ENCODE results near the gene CELSR1.
"Not testable (repeated sequence)": the region's sequence is repeated elsewhere in the genome, so short reads cannot be mapped to it uniquely, and the experiment has no call there.

Gene CELSR1

DNA sequence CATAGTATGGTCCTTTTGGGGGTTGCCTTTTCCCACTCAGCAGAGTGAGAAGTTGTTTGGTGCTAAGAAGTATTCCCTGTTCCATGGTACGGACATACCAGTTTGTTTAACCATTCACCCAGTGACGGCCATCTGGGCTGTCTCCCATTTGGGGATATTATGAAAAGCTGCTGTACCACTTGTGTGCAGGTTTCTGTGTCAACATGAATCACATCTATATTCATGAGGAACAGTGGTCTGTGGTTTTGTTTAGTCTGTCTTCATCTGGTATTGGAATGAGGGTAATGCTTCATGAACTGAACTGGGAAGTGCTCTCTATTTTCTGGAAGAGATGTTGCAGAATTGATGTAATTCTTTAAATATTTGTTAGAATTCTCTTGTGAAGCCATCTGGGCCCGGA, 112.4 kb downstream of the CELSR1 start:
- DNase-seq (ENCODE audit: low read depth in 2 of 2) = no peak

DNA sequence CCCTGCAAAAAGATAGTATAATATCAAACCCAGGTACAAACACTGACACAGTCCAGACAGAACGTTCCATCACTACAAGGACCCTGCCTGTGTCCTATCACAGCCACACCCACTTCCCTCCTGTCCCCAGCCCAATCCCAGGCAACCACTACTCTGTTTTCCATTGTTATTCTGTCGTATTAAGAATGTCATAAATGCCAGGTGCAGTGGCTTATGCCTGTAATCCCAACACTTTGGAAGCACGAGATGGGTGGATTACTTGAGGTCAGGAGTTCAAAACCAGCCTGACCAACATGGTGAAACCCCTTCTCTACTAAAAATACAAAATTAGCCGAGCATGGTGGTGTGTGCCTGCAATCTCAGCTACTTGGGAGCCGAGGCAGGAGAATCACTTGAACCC, 112.9 kb downstream of the CELSR1 start:
- DNase-seq (ENCODE audit: low read depth in 2 of 2) = no peak

DNA sequence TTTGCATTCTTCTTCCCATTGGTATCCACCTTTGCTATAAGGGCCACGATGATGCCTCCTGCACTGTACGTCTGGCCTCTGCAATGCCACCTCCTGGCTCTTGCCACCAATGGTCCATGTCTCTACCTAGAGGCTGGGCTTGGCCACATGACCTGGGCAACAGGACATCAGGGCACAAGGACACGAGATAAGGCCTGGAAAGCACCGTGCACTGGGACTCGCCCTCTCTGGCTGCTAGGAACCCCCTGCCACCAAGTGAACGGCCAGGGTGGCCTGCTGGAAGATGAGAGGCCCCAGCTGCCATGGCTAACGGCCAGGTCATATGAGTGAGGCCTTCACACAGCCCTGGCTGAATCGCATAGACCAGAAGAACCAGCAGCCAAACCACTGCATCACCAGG, 114.5 kb downstream of the CELSR1 start:
- DNase-seq (ENCODE audit: low read depth in 2 of 2) = no peak

DNA sequence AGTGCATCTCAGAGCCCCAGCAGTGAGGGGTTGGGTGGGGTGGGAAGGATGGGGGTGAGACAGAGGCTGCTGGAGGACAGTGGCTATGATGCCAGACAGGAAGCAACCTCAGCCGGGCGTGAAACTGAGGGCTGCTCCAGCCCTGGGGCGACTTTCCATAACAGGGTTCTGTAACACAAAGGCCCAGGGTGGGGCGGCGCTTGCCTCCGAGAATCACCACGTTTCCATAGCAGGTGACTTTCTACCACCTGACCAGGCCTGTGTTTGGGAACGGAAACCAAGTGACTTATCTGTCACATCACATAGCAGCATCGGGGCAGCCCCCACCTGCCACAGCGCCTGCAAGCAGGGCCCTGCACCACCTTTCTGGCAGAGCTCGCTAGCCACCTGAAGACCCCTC, 116.2 kb downstream of the CELSR1 start:
- DNase-seq (ENCODE audit: low read depth in 2 of 2) = no peak

DNA sequence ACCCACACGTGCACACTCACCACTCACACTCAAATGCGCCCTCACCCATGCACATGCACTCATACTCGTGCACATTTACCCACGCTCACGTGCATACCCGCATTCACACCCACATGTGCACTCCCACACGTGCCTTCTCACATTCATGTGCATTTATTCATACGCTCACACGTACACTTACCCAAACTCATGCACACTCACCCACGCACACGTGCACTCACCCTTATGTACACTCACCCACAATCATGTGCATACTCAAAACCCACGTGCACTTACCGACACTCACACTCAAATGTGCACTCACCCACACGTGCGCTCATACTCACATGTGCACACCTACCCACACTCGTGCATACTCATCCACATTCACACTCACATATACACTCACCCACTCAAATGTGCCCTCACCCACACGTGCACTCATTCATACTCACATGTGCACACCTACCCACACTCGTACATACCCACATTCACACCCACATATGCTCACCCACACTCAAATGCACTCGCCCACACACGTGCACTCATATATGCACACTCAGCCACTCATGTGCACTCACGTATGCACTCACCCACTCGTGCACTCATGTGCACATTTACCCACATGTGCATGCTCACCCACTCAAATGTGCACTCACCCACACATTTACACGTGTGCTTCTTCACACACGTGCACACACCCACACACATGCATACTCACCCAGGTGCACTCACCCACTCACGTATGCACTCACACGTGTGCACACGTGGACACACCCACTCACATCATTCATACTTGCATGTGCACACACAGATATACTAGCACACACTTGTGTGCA, 117.5 kb downstream of the CELSR1 start:
- DNase-seq (ENCODE audit: low read depth in 2 of 2) = no peak

DNA sequence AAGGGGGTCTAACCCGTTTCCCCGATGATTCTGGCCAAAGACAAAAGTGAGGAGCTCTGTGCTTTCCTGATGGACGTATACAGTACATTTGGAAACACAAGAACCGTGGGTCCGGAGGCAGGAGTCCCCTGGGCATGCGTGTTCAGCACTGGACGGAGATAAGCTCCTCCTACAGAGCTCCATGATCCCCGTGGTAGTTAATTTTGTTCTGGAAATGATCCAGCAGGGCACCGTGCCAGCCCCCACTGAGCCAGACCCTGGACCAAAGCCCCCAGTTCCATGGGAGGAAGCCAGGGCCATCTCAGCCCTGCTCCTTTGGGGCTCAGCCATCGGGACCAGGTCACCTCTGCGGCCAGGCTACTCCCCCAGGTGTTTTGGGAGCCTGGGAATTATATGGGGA, 118.6 kb downstream of the CELSR1 start:
- no peak for DNase-seq (ENCODE audit: low read depth in 2 of 2)

DNA sequence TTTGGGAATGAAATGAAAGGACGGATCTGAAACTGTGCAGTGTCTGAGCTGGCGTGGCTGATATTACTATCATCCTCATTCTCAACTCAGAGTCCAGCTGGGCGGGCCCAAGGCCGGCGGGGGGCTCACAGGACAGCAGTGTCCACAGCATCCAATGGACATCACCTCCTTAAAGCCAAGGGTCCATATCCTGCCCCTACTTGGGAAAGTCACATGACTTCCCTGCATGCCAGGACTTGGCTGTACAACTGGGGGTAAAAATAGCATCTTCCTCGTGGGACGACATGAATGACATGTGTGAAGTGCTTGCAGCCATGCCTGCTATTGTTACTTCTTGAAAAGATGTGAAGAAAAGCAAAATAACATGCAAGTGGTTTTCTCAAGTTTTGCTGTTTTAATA, 119.7 kb downstream of the CELSR1 start:
- DNase-seq (ENCODE audit: low read depth in 2 of 2) = no peak

DNA sequence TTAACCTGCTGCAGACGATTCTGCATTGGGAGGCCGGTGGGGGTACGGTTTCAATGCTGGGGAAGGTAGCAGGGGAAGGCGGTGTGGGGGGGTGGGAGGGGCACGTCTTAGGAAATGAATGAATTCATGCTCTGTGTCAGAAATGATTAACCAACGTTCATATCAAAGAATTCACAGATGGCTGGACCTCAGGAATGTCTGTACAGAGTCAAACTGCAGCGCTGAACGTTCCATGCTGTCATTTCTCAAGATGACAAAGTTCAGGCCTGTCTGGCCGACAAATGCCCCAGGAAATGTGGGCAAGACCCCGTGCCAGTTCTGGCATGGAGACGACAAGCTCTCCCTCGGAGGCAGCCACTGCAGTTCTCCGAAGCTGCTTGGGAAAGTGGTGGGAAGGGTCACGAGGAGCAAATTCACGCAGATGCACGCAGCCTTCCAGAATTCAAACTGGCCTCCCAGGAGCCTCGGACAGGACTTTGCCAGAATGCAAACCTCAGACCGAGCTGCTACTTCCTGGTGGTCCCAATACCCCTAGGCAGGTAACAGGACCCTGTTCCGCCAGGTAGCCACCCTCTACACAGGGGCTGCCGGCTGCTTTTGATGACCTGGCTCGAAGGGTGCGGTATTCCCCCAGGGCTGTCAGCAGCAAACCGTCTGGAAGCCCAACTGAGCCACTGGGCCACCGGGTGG, 120.4 kb downstream of the CELSR1 start:
- no peak for DNase-seq (ENCODE audit: low read depth in 2 of 2)

DNA sequence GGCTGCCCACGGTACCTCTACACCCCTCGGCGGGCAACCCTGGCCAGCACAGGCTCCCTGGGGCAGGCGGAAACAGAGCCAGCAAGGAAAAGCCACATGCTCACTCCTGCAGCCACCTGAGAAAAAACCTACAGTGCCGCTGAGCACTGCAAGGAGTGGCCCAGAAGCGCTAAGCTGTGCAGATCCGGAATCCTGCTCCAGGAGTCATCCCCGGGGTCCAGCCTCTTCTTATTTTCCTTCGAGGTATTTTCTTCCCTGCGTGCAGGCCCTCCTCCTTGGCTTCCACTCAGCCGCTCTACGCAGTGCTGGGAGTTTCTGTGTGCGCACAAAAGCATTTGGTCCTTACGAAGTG, 120.9 kb downstream of the CELSR1 start:
- no peak for DNase-seq (ENCODE audit: low read depth in 2 of 2)

DNA sequence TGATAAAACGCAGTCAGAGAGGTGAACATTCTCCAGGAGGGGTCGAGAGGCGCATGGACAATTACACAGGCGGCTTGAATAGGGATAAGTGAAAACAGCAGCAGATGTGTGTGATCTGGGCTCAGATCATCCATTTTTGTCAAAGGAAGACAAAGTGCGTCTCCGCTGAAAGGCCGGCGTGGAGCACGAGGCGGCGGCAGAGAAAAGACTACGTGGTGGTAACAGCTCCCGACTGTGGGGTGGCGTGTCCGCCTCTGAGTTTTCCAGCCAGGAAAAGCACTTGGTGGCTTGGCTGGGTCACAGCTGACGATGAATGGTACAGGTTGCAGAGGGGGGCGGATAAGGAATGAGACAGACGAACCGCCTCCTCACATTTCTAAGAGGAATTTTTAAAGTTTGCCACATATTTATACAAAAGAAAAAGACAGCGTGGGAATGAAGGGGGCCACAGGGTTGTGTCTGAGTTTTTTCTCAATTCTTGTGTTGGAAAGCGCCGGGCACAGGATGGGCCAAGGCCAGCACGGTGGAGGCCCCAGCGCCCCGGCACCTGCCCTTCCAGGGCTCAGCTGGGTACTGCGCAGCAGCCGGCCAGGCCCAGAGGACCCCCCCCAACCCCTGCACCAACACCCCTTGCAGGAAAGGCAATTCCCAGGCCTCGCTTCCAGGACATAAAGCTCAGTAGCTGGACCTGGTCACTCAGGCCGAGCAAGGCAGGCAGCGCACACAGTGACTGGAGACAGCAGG, 121.5 kb downstream of the CELSR1 start:
- no peak for DNase-seq (ENCODE audit: low read depth in 2 of 2)

DNA sequence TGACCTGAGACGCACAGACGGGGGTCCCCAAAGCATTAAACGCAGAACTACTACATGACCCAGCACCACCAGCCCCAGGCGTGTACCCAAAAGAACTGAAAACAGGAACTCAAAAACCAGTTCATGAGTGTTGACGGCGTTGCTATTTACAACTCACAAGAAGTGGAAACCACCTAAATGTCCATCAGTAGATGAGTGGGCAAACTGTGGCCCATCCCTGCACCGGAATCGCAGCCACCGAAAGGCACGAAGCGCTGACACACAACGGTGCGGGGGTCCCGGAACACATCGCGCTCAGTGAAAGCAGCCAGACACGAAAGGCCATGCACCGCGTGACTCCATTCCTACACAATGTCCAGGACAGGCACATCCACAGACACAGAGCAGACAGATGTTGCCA, 122.7 kb downstream of the CELSR1 start:
- DNase-seq (ENCODE audit: low read depth in 2 of 2) = no peak

DNA sequence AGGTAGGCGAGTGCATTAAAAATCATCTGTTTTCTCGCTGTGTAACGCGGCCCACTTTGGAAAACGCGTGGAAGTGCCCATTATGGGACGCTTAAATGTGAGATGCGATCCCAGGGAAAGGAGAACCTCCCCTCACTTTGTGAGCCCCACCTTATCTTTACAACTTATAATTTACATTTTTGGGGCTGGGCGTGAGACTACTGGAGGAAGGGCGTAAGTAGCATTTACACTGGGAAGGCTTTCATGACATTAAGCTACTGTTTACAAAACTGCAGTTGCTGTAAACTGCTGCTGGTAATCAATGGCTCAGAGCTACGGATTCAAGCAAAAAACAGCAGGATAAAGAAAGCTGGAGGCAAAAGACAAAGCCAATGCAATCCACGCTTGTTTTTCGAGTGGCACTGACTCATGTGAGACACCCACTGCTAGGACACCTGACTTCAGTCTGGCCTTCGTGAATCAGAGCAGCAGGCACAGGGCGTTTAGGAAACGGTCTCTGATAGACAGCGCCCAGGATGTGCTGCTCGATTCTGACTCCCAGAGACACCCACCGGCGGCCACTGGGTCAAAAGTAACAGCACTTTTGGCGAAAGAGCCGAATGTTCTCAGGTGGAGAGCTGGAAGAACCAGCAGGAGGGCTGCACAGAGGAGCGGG, 123.6 kb downstream of the CELSR1 start:
- DNase-seq (ENCODE audit: low read depth in 2 of 2) = no peak

DNA sequence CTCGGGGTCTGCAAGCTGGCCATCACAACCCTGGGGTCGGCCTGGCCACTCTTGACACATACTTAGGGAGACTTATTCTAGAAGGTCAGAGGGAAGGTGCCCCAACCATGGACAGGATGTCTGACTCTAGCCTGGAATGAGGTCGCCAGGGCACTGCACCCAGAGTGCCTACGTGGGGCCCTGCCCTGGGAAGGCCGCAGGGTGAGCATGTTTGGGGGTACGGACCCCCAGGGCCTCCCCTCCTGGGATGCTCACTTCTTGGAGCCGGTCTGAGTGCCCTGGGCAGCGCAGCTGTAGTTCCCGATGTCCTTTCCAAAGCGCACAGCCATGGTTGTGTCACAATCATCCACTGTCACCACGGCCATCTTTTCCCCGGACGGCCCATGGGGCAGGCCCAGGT, 126.1 kb downstream of the CELSR1 start:
- no peak for DNase-seq (ENCODE audit: low read depth in 2 of 2)

DNA sequence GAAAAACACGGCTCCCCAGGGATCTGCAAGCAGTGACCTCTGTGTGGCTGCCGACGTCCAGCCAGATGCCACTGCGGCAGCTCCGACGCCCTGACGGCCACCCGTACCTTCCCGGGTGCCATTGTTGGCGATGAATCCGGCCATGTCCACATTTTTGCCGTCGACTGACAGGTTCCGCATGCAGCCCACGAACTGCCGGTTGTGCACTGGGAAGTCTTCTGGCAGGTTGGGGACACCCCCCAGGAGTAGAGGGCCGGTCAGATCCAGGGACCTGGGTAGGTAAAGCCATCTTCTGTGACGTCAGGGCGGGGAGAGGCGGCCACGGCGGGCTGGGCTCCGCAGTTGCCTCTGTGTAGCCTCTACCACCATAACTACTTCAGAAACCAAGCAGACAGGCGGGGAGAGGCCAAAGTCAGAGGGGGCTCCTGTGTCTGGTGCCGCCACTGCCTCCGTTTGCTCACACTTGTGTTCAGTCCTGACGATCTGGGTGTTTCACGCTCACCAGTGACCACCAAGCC, 127.1 kb downstream of the CELSR1 start:
- DNase-seq (ENCODE audit: low read depth in 2 of 2) = no peak

DNA sequence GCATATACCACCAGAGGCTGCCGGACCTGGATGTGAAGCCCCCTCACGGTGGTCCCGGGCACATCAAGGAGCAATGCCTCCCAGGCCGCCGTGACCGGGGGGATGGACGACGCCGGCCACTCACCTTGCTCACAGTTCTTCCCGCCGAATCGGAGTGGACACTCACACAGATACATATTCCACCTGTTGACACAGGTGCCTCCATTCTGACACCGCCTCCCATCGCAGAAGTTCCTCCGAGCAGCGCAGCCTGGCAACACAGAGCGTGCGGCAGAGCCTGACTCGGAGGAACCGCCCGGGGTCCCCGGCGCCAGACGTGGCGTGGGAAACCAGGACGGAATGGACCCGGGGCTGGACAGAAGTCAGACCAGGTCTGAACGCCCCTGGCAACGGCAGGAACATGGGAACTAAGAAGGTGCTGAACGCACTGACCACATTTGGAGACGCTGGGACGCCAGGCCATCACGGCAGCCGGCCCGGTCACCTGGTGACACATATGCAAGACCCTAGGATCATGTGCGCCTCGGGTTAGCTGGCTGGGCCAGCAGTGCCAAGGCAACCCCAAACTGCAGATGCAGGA, 127.7 kb downstream of the CELSR1 start:
- no peak for DNase-seq (ENCODE audit: low read depth in 2 of 2)

DNA sequence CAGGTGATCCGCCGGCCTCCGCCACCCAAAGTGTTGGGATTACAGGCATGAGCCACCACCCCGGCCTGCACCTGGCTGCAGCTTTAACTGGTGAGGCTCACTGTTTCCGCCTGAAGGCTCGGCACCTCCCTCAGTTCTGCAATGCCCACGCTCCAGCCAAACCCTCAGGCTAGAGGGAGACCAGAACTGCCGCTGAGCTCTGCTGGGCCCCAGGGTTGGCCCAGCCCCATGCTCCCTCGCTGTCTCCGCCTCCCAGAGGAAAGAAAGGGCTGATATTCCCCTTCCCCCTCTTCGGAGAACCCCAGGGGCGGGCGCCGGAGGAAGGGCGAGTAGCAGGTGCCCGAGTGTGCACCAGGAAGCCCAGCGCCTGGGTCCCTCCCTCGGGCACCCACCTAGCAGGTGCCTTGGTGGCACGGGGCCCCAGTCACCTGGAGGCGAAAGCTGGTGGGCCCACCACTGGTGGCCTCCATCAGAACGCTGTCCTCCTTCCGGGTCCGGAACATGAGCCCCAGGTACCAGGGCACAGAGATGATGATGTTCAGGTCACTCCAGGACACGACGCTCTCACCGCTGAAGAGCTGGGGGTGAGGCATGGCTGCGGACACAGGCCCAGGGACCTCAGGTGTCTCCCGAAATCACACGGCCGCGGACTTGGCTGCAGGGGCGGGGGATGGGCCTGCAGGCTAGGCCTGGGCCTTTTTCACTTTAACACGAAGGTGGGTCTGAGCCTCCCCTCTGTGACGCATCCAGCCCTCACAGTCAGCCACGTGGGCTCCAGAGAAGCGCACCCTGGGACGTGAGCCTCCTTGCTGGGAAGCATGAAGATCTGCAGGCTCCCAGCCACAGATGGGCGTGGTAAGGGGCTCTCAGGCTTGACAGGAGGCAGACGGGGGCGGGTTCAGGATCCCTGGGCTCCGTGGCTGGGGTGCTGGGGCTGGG, 128.6 kb downstream of the CELSR1 start:
- DNase-seq (ENCODE audit: low read depth in 2 of 2) = no peak

DNA sequence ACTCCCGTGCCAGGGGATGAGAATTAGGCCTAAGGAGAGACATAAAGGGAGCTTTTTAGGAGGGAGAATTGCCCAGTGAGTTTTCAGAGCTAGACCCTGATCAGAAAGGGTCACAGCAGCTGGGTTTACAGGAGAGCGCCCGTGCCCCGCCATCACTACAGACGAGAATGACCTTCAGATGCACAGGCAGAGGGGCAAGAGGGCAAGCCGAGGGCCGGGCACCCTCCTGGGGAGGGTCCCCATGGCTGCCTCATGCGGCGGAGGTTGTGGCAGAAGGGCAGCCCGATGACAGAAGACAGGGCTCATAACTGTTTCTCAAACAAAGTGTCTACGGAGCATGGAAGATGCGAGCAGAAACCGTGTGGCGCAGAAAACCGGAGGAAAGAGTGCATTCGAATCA, 129.7 kb downstream of the CELSR1 start:
- DNase-seq (ENCODE audit: low read depth in 2 of 2) = no peak

DNA sequence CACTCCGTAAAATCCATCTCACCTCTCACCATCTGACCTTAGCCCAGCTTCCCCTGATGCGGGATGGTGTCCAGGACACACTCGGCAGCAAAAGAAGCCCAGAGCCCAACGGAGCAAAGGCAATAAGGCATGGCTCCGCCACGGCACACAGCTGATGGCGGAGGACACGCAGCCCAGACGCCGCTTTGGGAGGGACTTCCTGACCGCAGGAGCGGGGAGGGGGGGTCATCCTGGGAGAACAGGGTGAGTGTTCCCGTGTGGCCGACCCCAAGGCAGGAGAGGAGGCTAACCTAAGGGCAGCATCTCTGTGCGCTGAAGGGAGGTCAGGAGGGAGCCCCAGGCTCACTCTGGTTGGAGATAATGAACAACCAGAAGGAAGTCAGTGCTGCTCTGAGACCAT, 130.6 kb downstream of the CELSR1 start:
- DNase-seq (ENCODE audit: low read depth in 2 of 2) = no peak

DNA sequence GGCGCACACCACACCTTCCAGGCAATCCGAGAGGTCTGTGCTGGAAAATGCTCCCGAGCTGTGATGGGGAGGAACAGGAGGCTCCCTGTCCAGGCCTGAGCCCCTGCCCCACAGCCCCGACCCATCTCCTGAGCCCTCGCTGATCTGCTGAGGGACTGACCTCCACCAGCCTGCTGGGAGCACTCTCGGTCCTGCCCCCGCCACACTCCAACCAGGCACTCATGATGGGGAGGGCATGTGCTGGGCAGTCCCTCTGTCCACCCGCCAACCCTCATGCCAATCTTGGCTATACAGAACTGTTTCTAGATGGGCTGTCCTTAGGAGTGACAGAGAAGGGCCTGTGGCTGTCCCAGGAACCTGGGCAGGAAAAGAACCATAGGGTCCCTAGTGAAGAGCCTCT, 131.1 kb downstream of the CELSR1 start:
- DNase-seq (ENCODE audit: low read depth in 2 of 2) = no peak

DNA sequence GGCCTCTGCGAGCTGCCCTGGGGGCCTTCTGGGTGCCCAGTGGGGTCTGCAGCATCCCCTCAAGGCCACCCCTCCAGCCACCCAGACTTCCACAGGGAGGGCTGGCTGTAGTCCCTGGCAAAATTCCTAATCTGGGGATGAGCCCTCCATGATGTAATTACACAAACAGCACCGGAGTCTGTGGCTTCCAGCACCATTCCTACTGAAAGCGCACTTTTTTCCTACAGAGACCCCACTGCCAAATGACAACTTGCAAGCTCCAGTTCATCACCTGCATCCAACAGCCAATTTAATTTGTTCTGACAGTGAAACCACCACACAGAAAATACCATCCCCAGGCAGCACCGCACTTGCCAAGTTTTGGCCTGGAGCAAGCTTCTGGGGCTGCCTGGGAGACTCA, 131.5 kb downstream of the CELSR1 start:
- no peak for DNase-seq (ENCODE audit: low read depth in 2 of 2)

DNA sequence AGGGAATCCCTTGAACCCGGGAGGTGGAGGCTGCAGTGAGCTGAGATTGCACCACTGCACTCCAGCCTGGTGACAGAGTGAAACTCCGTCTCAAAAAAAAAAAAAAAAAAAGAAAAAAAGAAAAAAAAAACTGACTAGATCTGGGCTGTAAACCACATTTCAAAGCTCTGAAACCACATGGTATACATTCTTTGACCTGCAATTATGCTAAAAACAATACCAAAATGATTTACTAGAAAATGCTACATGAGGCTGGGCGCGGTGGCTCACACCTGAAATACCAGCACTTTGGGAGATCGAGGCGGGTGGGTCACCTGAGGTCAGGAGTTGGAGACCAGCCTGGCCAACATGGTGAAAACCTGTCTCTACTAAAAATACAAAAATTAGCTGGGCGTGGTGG, 133.5 kb downstream of the CELSR1 start:
- not testable (repeated sequence) for DNase-seq (ENCODE audit: low read depth in 2 of 2)
